Raji (cell line): Measurements from ENCODE around the gene FLNB.
A peak's percentile ranks its signal among the peaks of the same experiment; 100 is the strongest.

ENCODE experiments used
- POLR2A ChIP-seq: IDR thresholded peaks from 2 replicates; pipeline ENCODE4 v1.6.1; 2011; ENCODE audit warnings: low read depth, low read length, control low read depth; ENCODE audit not compliant: insufficient read depth

The FLNB gene

GRCh38 chr3:58008141-58009025 is at the start of gene FLNB:
TSS of gene FLNB (plus strand) at chr3:58008422. CDS start at chr3:58008565, 143 bp downstream.
- TF ChIP-seq POLR2A: peak; percentile 97

GRCh38 chr3:57958642-57959422 is 49.4 kb upstream of the FLNB start:
- no peak for TF ChIP-seq POLR2A

GRCh38 chr3:57959423-57960173 is 48.6 kb upstream of the FLNB start:
- TF ChIP-seq POLR2A: no peak

- no peak for TF ChIP-seq POLR2A
Observed at GRCh38 chr3:57960174-57960505, 48.1 kb upstream of the FLNB start.

- TF ChIP-seq POLR2A: no peak
Observed at GRCh38 chr3:57961177-57961827, 46.9 kb upstream of the FLNB start.

GRCh38 chr3:57961828-57962447 is 46.3 kb upstream of the FLNB start:
- no peak for TF ChIP-seq POLR2A

GRCh38 chr3:57962448-57962834 is 45.8 kb upstream of the FLNB start:
- TF ChIP-seq POLR2A: no peak

- no peak for TF ChIP-seq POLR2A
Observed at GRCh38 chr3:57963811-57964346, 44.3 kb upstream of the FLNB start.

- no peak for TF ChIP-seq POLR2A
Observed at GRCh38 chr3:57966829-57967228, 41.4 kb upstream of the FLNB start.

- no peak for TF ChIP-seq POLR2A
Observed at GRCh38 chr3:57967590-57967989, 40.6 kb upstream of the FLNB start.

- no peak for TF ChIP-seq POLR2A
Observed at GRCh38 chr3:57968501-57968900, 39.7 kb upstream of the FLNB start.

- no peak for TF ChIP-seq POLR2A
Observed at GRCh38 chr3:57971975-57972374, 36.2 kb upstream of the FLNB start.

- no peak for TF ChIP-seq POLR2A
Observed at GRCh38 chr3:57972531-57973111, 35.6 kb upstream of the FLNB start.
